Endothelial cell of umbilical vein (primary cell): ENCODE data around the gene SBK3.

Experiments
- CTCF ChIP-seq, 2 donors: IDR thresholded peaks; 1 replicate in 1 of 2; 2 replicates in 1 of 2; pipeline ENCODE4 v1.5.1; 2011; ENCODE audit warnings: low read length in 2 of 2, mild to moderate bottlenecking in 2 of 2, moderate library complexity in 2 of 2, control low read depth in 1 of 2, inconsistent platforms in 1 of 2, low read depth in 1 of 2; ENCODE audit not compliant: insufficient read depth in 1 of 2; ENCODE audit errors: extremely low read depth in 1 of 2
- EZH2 ChIP-seq: IDR thresholded peaks from 2 replicates; pipeline ENCODE4 v1.6.1; 2012; ENCODE audit warnings: borderline replicate concordance, low read depth, mild to moderate bottlenecking, moderate library complexity, low read length, inconsistent platforms; ENCODE audit not compliant: severe bottlenecking
- MAX ChIP-seq: IDR thresholded peaks from 2 replicates; pipeline ENCODE4 v1.6.1; 2011; ENCODE audit not compliant: insufficient read depth, insufficient read length
- POLR2A ChIP-seq: IDR thresholded peaks from 2 replicates; pipeline ENCODE4 v1.6.1; 2012; ENCODE audit warnings: low read depth, mild to moderate bottlenecking, control low read depth, low read length

- TF ChIP-seq MAX = no peak
- TF ChIP-seq CTCF (IDR thresholded peaks at IDR 0.05; ENCODE audit: extremely low read depth in 1 of 2, insufficient read depth in 1 of 2, low read depth in 1 of 2, low read length in 2 of 2) = peak; percentile 76 to 95
- peak; percentile 17 for TF ChIP-seq POLR2A
- no peak for TF ChIP-seq EZH2
Observed at GRCh38 chr19:55516878-55517620, 28.3 kb downstream of the SBK3 start.
